ENCODE measurements around the gene MAGI1. TPM values are rescaled to one million over a fixed set of nuclear protein-coding genes. Genes with fewer than 3 reads are reported as not detected.

MAGI1 gene
- total RNA-seq, 2 donors from 2014 or later, result 38.6 to 45.1 TPM

DNA sequence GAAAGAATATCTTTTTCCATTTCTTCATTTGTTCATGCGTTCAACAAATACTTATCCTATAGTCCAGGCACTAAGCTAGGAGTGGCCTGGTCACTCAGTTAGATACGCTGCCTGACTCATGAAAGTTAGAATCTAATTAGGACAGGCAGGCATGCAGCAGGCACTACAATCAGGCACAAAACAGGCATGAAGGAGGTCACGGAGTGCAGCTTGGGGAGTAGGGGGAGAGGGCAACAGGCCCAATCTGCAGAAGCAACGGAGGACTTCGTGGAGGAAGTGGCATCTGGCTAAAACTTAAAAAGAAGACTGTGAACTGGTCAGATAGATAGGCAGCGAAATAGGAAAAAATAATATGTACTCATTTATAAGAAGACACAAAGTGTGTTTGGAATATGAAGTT, 420.9 kb downstream of the MAGI1 start:
- Histone ChIP-seq H3K4me1 (ENCODE audit: control insufficient read depth, insufficient read depth, low read length) (no peaks in the 10 kb centered on the region), H3K36me3 (ENCODE audit: control insufficient read depth, insufficient read depth, low read length) (no peaks in the 10 kb centered on the region), H3K27ac (ENCODE audit: low read depth, low read length) (no peak overlapping the region), H3K9me3 (ENCODE audit: control insufficient read depth, low read length) (no peaks in the 10 kb centered on the region), H3K9ac (ENCODE audit: extremely low read depth, low read length, poor library complexity, severe bottlenecking) (no peak overlapping the region), H3K27me3 (ENCODE audit: control insufficient read depth, insufficient read depth, low read length, poor library complexity, severe bottlenecking) (no peaks in the 10 kb centered on the region), H3K4me3 (ENCODE audit: low read length) (no peak overlapping the region)
- Mint-ChIP-seq H3K27ac (no peak overlapping the region), H3K4me1 (peaks cover 7% of the 10 kb centered on the region), H3K27me3 (ENCODE audit: insufficient read depth) (no peaks in the 10 kb centered on the region), H3K36me3 (ENCODE audit: low read depth) (no peaks in the 10 kb centered on the region), H3K4me3 (no peak overlapping the region), H3K9me3 (no peaks in the 10 kb centered on the region)
- no peak for DNase-seq
- TF ChIP-seq, protein P1, sequence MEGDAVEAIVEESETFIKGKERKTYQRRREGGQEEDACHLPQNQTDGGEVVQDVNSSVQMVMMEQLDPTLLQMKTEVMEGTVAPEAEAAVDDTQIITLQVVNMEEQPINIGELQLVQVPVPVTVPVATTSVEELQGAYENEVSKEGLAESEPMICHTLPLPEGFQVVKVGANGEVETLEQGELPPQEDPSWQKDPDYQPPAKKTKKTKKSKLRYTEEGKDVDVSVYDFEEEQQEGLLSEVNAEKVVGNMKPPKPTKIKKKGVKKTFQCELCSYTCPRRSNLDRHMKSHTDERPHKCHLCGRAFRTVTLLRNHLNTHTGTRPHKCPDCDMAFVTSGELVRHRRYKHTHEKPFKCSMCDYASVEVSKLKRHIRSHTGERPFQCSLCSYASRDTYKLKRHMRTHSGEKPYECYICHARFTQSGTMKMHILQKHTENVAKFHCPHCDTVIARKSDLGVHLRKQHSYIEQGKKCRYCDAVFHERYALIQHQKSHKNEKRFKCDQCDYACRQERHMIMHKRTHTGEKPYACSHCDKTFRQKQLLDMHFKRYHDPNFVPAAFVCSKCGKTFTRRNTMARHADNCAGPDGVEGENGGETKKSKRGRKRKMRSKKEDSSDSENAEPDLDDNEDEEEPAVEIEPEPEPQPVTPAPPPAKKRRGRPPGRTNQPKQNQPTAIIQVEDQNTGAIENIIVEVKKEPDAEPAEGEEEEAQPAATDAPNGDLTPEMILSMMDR (conservative IDR thresholded peaks at IDR 0.05), result no peak
- 85 to 96% methylated on average over 4 to 6 of the region's 6 CpGs for WGBS, 2 experiments (ENCODE audit: insufficient coverage in 1 of 2, insufficient read length in 1 of 2)

- Mint-ChIP-seq H3K27me3 (ENCODE audit: insufficient read depth) (no peaks in the 10 kb centered on the region), H3K27ac (no peak overlapping the region), H3K4me3 (no peak overlapping the region), H3K9me3 (no peaks in the 10 kb centered on the region), H3K36me3 (ENCODE audit: low read depth) (no peaks in the 10 kb centered on the region), H3K4me1 (peaks cover 7% of the 10 kb centered on the region)
- WGBS, 2 experiments (ENCODE audit: insufficient coverage in 1 of 2, insufficient read length in 1 of 2), result 92 to 98% methylated on average over 3 to 4 of the region's 4 CpGs
- Histone ChIP-seq H3K4me3 (ENCODE audit: low read length) (no peak overlapping the region), H3K9ac (ENCODE audit: extremely low read depth, low read length, poor library complexity, severe bottlenecking) (no peak overlapping the region), H3K27me3 (ENCODE audit: control insufficient read depth, insufficient read depth, low read length, poor library complexity, severe bottlenecking) (no peaks in the 10 kb centered on the region), H3K4me1 (ENCODE audit: control insufficient read depth, insufficient read depth, low read length) (no peaks in the 10 kb centered on the region), H3K27ac (ENCODE audit: low read depth, low read length) (no peak overlapping the region), H3K9me3 (ENCODE audit: control insufficient read depth, low read length) (no peaks in the 10 kb centered on the region), H3K36me3 (ENCODE audit: control insufficient read depth, insufficient read depth, low read length) (no peaks in the 10 kb centered on the region)
- DNase-seq, result no peak
- TF ChIP-seq, protein P1 (conservative IDR thresholded peaks at IDR 0.05), result no peak
Observed at GRCh38 chr3:65617209-65617608, 421.5 kb downstream of the MAGI1 start.

GRCh38 chr3:65616563-65616962, 422.2 kb downstream of the MAGI1 start:
- no peaks in the 10 kb centered on the region for H3K27me3 ChIP-seq (ENCODE audit: control insufficient read depth, insufficient read depth, low read length, poor library complexity, severe bottlenecking)
- H3K36me3 ChIP-seq (ENCODE audit: control insufficient read depth, insufficient read depth, low read length), result no peaks in the 10 kb centered on the region
- Mint-ChIP-seq H3K27me3 (ENCODE audit: insufficient read depth) (no peaks in the 10 kb centered on the region), H3K27ac (no peak overlapping the region), H3K4me3 (no peak overlapping the region), H3K36me3 (ENCODE audit: low read depth) (no peaks in the 10 kb centered on the region), H3K9me3 (no peaks in the 10 kb centered on the region), H3K4me1 (peaks cover 7% of the 10 kb centered on the region)
- H3K4me1 ChIP-seq (ENCODE audit: control insufficient read depth, insufficient read depth, low read length), result no peaks in the 10 kb centered on the region
- no peak overlapping the region for H3K4me3 ChIP-seq (ENCODE audit: low read length)
- WGBS, 2 experiments (ENCODE audit: insufficient coverage in 1 of 2, insufficient read length in 1 of 2), result 88 to 94% methylated on average over 1 of the region's 1 CpG
- TF ChIP-seq, protein P1 (conservative IDR thresholded peaks at IDR 0.05), result no peak
- no peak for DNase-seq
- no peaks in the 10 kb centered on the region for H3K9me3 ChIP-seq (ENCODE audit: control insufficient read depth, low read length)
- no peak overlapping the region for H3K9ac ChIP-seq (ENCODE audit: extremely low read depth, low read length, poor library complexity, severe bottlenecking)
- no peak overlapping the region for H3K27ac ChIP-seq (ENCODE audit: low read depth, low read length)
